ENCODE data around the gene SUMO2. TPM values are rescaled to one million over a fixed set of nuclear protein-coding genes. Genes with fewer than 3 reads are reported as not detected.

SUMO2 gene
- polyA plus RNA-seq, 1 donor (not counting 4 experiments of a cell fraction or from before 2014, with no cell fraction given): 393 TPM

DNA sequence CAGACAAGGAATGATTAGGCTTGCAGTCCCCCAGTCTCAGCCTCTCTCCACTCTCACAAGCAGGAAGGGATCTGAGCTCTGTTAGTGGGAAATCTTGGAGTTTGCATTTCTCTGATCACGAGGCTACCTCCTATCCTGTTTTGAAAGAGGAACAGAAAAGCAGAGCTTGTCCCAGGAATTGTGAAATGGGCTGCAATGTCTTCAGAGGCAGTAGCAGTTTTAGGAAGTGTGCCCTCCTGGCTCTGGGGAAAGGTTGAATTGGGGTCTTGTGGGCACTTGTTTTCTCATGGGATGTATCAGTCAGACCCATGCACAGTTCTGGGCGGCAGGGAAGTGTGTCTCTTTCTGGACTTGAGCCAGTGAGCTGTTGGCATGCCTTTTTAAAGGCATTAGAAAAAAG is 45.5 kb upstream of the SUMO2 start:
- no peaks in the 10 kb centered on the region for H3K79me2 ChIP-seq (ENCODE audit: control insufficient read depth, insufficient read depth, low read length)
- dilution Hi-C loops (cut with MboI; ENCODE audit: extremely low pct_ligation_motif_present, low sequenced_read_pairs): no loop called here
- H3K4me2 ChIP-seq (ENCODE audit: control insufficient read depth, extremely low read depth, insufficient read depth, low read depth, low read length): no peak overlapping the region
- H3K4me1 ChIP-seq (ENCODE audit: control insufficient read depth, extremely low read depth, insufficient read depth, low read length): no peaks in the 10 kb centered on the region
- H3K9me3 ChIP-seq (ENCODE audit: control insufficient read depth, low read depth, low read length): no peaks in the 10 kb centered on the region
- no peak for DNase-seq (ENCODE audit: low read depth, low spot score)
- H3K9me1 ChIP-seq (ENCODE audit: control insufficient read depth, extremely low read depth, insufficient read depth, low read length): no peaks in the 10 kb centered on the region
- H4K20me1 ChIP-seq (ENCODE audit: control insufficient read depth, extremely low read depth, insufficient read depth, low read length): no peaks in the 10 kb centered on the region
- no peaks in the 10 kb centered on the region for H3K27me3 ChIP-seq (ENCODE audit: control insufficient read depth, extremely low read depth, insufficient read depth, low read length)
- no peak overlapping the region for H3K9ac ChIP-seq (ENCODE audit: control insufficient read depth, extremely low read depth, insufficient read depth, low read length)
- H3K27ac ChIP-seq (ENCODE audit: control insufficient read depth, insufficient read depth, low read length): no peak overlapping the region
- peaks cover 48 to 55% of the 10 kb centered on the region in 2 experiments for H3K36me3 ChIP-seq (ENCODE audit: control insufficient read depth in 2 of 2, extremely low read depth in 1 of 2, insufficient read depth in 2 of 2, low read length in 2 of 2)
- no peak overlapping the region for H2AFZ ChIP-seq (ENCODE audit: control insufficient read depth, low read length)
- no peak for TF ChIP-seq EZH2 (IDR thresholded peaks at IDR 0.05; ENCODE audit: low read length)
- TF ChIP-seq, protein P1, sequence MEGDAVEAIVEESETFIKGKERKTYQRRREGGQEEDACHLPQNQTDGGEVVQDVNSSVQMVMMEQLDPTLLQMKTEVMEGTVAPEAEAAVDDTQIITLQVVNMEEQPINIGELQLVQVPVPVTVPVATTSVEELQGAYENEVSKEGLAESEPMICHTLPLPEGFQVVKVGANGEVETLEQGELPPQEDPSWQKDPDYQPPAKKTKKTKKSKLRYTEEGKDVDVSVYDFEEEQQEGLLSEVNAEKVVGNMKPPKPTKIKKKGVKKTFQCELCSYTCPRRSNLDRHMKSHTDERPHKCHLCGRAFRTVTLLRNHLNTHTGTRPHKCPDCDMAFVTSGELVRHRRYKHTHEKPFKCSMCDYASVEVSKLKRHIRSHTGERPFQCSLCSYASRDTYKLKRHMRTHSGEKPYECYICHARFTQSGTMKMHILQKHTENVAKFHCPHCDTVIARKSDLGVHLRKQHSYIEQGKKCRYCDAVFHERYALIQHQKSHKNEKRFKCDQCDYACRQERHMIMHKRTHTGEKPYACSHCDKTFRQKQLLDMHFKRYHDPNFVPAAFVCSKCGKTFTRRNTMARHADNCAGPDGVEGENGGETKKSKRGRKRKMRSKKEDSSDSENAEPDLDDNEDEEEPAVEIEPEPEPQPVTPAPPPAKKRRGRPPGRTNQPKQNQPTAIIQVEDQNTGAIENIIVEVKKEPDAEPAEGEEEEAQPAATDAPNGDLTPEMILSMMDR (optimal IDR thresholded peaks at IDR 0.05 in 1 of 3, IDR thresholded peaks at IDR 0.05 in 1 of 3, conservative IDR thresholded peaks at IDR 0.05 in 1 of 3; ENCODE audit: extremely low read depth in 1 of 3, insufficient read depth in 2 of 3, low read length in 3 of 3): no peak
- no peak overlapping the region for H3K4me3 ChIP-seq (ENCODE audit: control insufficient read depth in 2 of 3, extremely low read depth in 1 of 3, insufficient read depth in 2 of 3, low read depth in 1 of 3, low read length in 3 of 3)
- FAIRE-seq: no peak

DNA sequence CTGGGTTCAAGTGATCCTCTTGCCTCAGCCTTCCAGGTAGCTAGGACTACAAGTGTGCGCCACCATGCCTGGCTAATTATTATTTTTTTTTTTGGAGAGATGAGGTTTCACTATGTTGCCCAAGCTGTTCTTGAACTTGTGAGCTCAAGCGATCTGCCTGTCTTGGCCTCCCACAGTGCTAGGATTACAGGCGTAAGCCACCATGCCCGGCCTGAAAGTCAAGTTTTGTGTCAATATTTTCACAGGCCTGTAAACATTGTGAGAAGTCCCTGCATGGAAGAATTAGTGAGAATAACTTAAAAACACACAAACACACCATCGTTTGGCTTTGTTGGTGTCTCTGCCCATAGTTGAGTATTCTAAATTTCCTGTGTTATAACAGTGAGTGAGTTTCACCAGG is 45.0 kb upstream of the SUMO2 start:
- H3K79me2 ChIP-seq (ENCODE audit: control insufficient read depth, insufficient read depth, low read length): no peaks in the 10 kb centered on the region
- peaks cover 45 to 54% of the 10 kb centered on the region in 2 experiments for H3K36me3 ChIP-seq (ENCODE audit: control insufficient read depth in 2 of 2, extremely low read depth in 1 of 2, insufficient read depth in 2 of 2, low read length in 2 of 2)
- no peaks in the 10 kb centered on the region for H4K20me1 ChIP-seq (ENCODE audit: control insufficient read depth, extremely low read depth, insufficient read depth, low read length)
- TF ChIP-seq, protein P1 (optimal IDR thresholded peaks at IDR 0.05 in 1 of 3, IDR thresholded peaks at IDR 0.05 in 1 of 3, conservative IDR thresholded peaks at IDR 0.05 in 1 of 3; ENCODE audit: extremely low read depth in 1 of 3, insufficient read depth in 2 of 3, low read length in 3 of 3): no peak
- no peak for TF ChIP-seq EZH2 (IDR thresholded peaks at IDR 0.05; ENCODE audit: low read length)
- dilution Hi-C loops (cut with MboI; ENCODE audit: extremely low pct_ligation_motif_present, low sequenced_read_pairs): no loop called here
- H3K4me2 ChIP-seq (ENCODE audit: control insufficient read depth, extremely low read depth, insufficient read depth, low read depth, low read length): no peak overlapping the region
- DNase-seq (ENCODE audit: low read depth, low spot score) (no peak), FAIRE-seq (no peak)
- H3K27ac ChIP-seq (ENCODE audit: control insufficient read depth, insufficient read depth, low read length): no peak overlapping the region
- H3K27me3 ChIP-seq (ENCODE audit: control insufficient read depth, extremely low read depth, insufficient read depth, low read length): no peaks in the 10 kb centered on the region
- H3K9me1 ChIP-seq (ENCODE audit: control insufficient read depth, extremely low read depth, insufficient read depth, low read length): no peaks in the 10 kb centered on the region
- no peaks in the 10 kb centered on the region for H3K4me1 ChIP-seq (ENCODE audit: control insufficient read depth, extremely low read depth, insufficient read depth, low read length)
- H2AFZ ChIP-seq (ENCODE audit: control insufficient read depth, low read length): no peak overlapping the region
- no peak overlapping the region for H3K9ac ChIP-seq (ENCODE audit: control insufficient read depth, extremely low read depth, insufficient read depth, low read length)
- no peak overlapping the region for H3K4me3 ChIP-seq (ENCODE audit: control insufficient read depth in 2 of 3, extremely low read depth in 1 of 3, insufficient read depth in 2 of 3, low read depth in 1 of 3, low read length in 3 of 3)
- H3K9me3 ChIP-seq (ENCODE audit: control insufficient read depth, low read depth, low read length): no peaks in the 10 kb centered on the region
